K562 (cell line): ENCODE results near the gene INMT. TPM values are rescaled to one million over a fixed set of nuclear protein-coding genes. Genes with fewer than 3 reads are reported as not detected.

Experiments
- BCOR ChIP-seq: fragments of 450-650 bp; IDR thresholded peaks from 2 replicates; pipeline ENCODE4 v1.6.1; 2016
- CBX8 ChIP-seq: fragments of 200-600 bp; sonication (generic); IDR thresholded peaks from 2 replicates; pipeline ENCODE4 v1.6.1; 2012; ENCODE audit warnings: borderline replicate concordance, mixed run types, low read depth, mild to moderate bottlenecking, moderate library complexity, mixed read lengths, low read length, control low read depth, inconsistent platforms; ENCODE audit not compliant: poor library complexity, severe bottlenecking; ENCODE audit errors: extremely low read depth
- CHAMP1 ChIP-seq: fragments of 450-650 bp; IDR thresholded peaks from 2 replicates; pipeline ENCODE4 v1.6.1; 2016; ENCODE audit warnings: mild to moderate bottlenecking
- CREB3 ChIP-seq: fragments of 450-650 bp; conservative IDR thresholded peaks from 2 replicates; pipeline ENCODE4 v1.6.1; 2016; ENCODE audit warnings: missing genetic modification characterization, low read depth, mild to moderate bottlenecking, missing compliant biosample characterization, moderate library complexity
- DMBX1 ChIP-seq: fragments of 250-450 bp; sonication (Bioruptor Pico); IDR thresholded peaks from 2 replicates; pipeline ENCODE4 v1.8.0; 2022; ENCODE audit warnings: inconsistent platforms, mild to moderate bottlenecking, moderate library complexity, borderline replicate concordance
- ERF ChIP-seq: fragments of 450-650 bp; formaldehyde crosslinking; IDR thresholded peaks from 2 replicates; pipeline ENCODE4 v1.4.0; 2020; ENCODE audit warnings: mild to moderate bottlenecking, mixed read lengths
- ESRRA ChIP-seq: fragments of 450-650 bp; IDR thresholded peaks from 2 replicates; pipeline ENCODE4 v1.6.1; 2014; ENCODE audit warnings: low read depth, mild to moderate bottlenecking, moderate library complexity, borderline replicate concordance
- ETV5 ChIP-seq: sonication (generic); formaldehyde crosslinking; IDR thresholded peaks from 2 replicates; pipeline ENCODE4 v1.4.0; 2020; ENCODE audit warnings: low read depth, mild to moderate bottlenecking, missing genetic modification reagents
- MAFF ChIP-seq: IDR thresholded peaks from 2 replicates; pipeline ENCODE4 v1.6.1; 2012; ENCODE audit warnings: low read length, improper control_type of control experiment
- PHF20 ChIP-seq: fragments of 450-650 bp; IDR thresholded peaks from 2 replicates; pipeline ENCODE4 v1.6.1; 2018; ENCODE audit not compliant: partially characterized antibody
- SAP30 ChIP-seq: fragments of 200-600 bp; sonication (generic); IDR thresholded peaks from 2 replicates; pipeline ENCODE4 v1.6.1; 2012; ENCODE audit warnings: borderline replicate concordance, low read depth, mild to moderate bottlenecking, moderate library complexity, low read length, control low read depth, inconsistent platforms; ENCODE audit not compliant: insufficient read depth, poor library complexity, severe bottlenecking
- THRA ChIP-seq: fragments of 450-650 bp; IDR thresholded peaks from 2 replicates; pipeline ENCODE4 v1.6.1; 2017; ENCODE audit warnings: mild to moderate bottlenecking, moderate library complexity
- polyA plus RNA-seq, 8 experiments: library from polyadenylated mRNA; depleted of rRNA in 4 of 8; stranded (reverse) in 5 of 8; unstranded in 3 of 8; fragments of >200 nt; fragmentation: Nextera tagmentation in 2 of 8; fragmentation: Illumina TruSeq in 1 of 8; extraction: Ambion mirVana in 2 of 8; extraction: Trizol in 1 of 8; gene quantifications; 2 replicates each; pipeline versions ENCODE4 v1.2.1 to v1.2.3, GENCODE V29; 2011 to 2014; ENCODE audit warnings: inconsistent platforms in 1 of 8, missing spikeins in 1 of 8
- total RNA-seq, 7 experiments: library from RNA; depleted of rRNA in 6 of 7; stranded (reverse); fragments of >200 nt in 6 of 7; fragmentation: Illumina TruSeq in 2 of 7; extraction: Trizol in 2 of 7; gene quantifications; 2 replicates each; pipeline versions ENCODE4 v1.2.1 to v1.2.3, GENCODE V29; 2011 to 2021; ENCODE audit warnings: low replicate concordance in 1 of 7

INMT gene
- total and polyA plus RNA-seq, 9 of the 15 experiments (the other 6 are each of a cell fraction or from before 2014, with no cell fraction given) = 0.04 to 0.27 TPM; not detected in 7

GRCh38 chr7:30770845-30771173 is 18.9 kb downstream of the INMT start (continued):
- TF ChIP-seq DMBX1 (CRISPR knock-in tag) (peak; percentile 29; the same call in 1 of the 2 replicates), ERF (CRISPR knock-in tag) (0 out of 2 replicates have a peak, but pooled peaks have one; percentile 51), CBX8 (no peak), ESRRA (peak; percentile 61; the same call in 1 of the 2 replicates), BCOR (peak; percentile 50; the same call in 1 of the 2 replicates), SAP30 (no peak), ETV5 (CRISPR knock-in tag) (0 out of 2 replicates have a peak, but pooled peaks have one; percentile 2), CREB3 (tag) (0 out of 2 replicates have a peak, but pooled peaks have one; percentile 29), PHF20 (no peak), THRA (no peak), CHAMP1 (no peak), MAFF (no peak)
